Measurements from ENCODE around the gene EPB41. TPM values are rescaled to one million over a fixed set of nuclear protein-coding genes. Genes with fewer than 3 reads are reported as not detected.

EPB41 gene
- total RNA-seq, 1 experiment from 2014 or later: 20.2 TPM

DNA sequence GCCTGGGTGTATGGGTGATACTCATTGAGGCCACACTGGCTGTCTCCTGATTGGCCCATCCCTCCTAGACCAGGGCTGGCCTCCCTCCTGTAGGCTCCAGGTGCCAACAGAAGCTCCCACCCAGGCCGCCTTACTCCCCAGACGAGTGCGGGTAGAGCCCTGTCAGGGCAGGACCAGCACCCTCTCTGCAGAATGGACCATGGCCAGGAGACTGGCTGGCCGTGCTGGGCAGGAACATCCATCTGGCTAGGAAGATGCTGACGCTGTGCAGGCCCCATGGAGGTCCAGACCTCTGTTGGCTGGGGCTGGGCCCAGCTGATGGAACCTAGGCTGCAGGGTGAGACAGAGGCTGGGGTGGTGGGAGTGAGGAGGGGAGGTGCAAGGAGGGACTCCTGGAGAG, 25.0 kb upstream of the EPB41 start:
- in situ Hi-C loops (cut with HindIII; ENCODE audit: low pct_unique_long_range_greater_than_20kb, low sequenced_read_pairs) (no loop called here), intact Hi-C loops (cut with micrococcal nuclease; ENCODE audit: unreplicated experiment) (no loop called here)
- Histone ChIP-seq H3K36me3 (ENCODE audit: control insufficient read depth, insufficient read depth, low read length) (no peaks in the 10 kb centered on the region; the same call in 1 of the 2 replicates), H3K4me3 (ENCODE audit: low read depth in 2 of 2, low read length in 2 of 2) (no peak overlapping the region), H3K4me1 (ENCODE audit: control insufficient read depth, insufficient read depth, low read length) (peaks cover 12% of the 10 kb centered on the region), H3K9me3 (ENCODE audit: control insufficient read depth, insufficient read depth, low read depth, low read length) (no peaks in the 10 kb centered on the region), H3K27me3 (ENCODE audit: control insufficient read depth, insufficient read depth, low read length) (no peaks in the 10 kb centered on the region), H3K27ac (ENCODE audit: low read length) (no peak overlapping the region)
- no peak for ATAC-seq
- ChIA-PET POLR2A (interaction anchor here (0.6 kb wide), 1 partner anchor 116 kb away, joined by 4 read pairs; no protein-coding TSS in a partner anchor), CTCF (no interaction called here)
- DNase-seq (ENCODE audit: low read depth, low spot score): no peak
- no TSS peak for BruUV-seq (replicated peaks)
- TF ChIP-seq SIN3A (IDR thresholded peaks at IDR 0.05; ENCODE audit: borderline replicate concordance, insufficient read depth, low read depth, low read length) (no peak), POLR2AphosphoS5 (IDR thresholded peaks at IDR 0.05; ENCODE audit: low read depth, low read length) (no peak), TCF7L2 (IDR thresholded peaks at IDR 0.05; ENCODE audit: low read depth, low read length) (no peak)
- TF ChIP-seq, protein P1, sequence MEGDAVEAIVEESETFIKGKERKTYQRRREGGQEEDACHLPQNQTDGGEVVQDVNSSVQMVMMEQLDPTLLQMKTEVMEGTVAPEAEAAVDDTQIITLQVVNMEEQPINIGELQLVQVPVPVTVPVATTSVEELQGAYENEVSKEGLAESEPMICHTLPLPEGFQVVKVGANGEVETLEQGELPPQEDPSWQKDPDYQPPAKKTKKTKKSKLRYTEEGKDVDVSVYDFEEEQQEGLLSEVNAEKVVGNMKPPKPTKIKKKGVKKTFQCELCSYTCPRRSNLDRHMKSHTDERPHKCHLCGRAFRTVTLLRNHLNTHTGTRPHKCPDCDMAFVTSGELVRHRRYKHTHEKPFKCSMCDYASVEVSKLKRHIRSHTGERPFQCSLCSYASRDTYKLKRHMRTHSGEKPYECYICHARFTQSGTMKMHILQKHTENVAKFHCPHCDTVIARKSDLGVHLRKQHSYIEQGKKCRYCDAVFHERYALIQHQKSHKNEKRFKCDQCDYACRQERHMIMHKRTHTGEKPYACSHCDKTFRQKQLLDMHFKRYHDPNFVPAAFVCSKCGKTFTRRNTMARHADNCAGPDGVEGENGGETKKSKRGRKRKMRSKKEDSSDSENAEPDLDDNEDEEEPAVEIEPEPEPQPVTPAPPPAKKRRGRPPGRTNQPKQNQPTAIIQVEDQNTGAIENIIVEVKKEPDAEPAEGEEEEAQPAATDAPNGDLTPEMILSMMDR (IDR thresholded peaks at IDR 0.05): no peak
- TF ChIP-seq, protein P2, sequence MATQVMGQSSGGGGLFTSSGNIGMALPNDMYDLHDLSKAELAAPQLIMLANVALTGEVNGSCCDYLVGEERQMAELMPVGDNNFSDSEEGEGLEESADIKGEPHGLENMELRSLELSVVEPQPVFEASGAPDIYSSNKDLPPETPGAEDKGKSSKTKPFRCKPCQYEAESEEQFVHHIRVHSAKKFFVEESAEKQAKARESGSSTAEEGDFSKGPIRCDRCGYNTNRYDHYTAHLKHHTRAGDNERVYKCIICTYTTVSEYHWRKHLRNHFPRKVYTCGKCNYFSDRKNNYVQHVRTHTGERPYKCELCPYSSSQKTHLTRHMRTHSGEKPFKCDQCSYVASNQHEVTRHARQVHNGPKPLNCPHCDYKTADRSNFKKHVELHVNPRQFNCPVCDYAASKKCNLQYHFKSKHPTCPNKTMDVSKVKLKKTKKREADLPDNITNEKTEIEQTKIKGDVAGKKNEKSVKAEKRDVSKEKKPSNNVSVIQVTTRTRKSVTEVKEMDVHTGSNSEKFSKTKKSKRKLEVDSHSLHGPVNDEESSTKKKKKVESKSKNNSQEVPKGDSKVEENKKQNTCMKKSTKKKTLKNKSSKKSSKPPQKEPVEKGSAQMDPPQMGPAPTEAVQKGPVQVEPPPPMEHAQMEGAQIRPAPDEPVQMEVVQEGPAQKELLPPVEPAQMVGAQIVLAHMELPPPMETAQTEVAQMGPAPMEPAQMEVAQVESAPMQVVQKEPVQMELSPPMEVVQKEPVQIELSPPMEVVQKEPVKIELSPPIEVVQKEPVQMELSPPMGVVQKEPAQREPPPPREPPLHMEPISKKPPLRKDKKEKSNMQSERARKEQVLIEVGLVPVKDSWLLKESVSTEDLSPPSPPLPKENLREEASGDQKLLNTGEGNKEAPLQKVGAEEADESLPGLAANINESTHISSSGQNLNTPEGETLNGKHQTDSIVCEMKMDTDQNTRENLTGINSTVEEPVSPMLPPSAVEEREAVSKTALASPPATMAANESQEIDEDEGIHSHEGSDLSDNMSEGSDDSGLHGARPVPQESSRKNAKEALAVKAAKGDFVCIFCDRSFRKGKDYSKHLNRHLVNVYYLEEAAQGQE (IDR thresholded peaks at IDR 0.05; ENCODE audit: insufficient read depth in 1 of 2, low read depth in 2 of 2, low read length in 1 of 2): no peak

DNA sequence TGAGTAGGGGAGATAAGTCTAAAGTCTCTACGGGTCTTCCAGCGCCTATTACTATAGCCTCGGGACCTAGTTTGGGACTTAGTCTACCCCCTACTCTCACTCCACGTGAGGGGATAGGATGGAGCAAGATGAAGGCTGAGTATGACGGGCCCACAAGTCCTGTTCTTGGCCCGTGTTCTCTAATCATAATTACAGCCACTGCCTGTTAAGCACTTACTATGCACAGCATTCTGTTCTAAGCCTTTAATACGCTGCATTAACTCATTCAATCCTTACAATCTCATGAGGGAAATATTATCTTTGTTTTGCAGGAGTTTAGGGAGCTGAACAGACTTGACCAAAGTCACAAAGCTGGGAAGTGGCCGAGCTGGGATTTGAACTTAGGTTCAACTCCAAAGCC, 23.9 kb upstream of the EPB41 start:
- no TSS peak for BruUV-seq (replicated peaks)
- TF ChIP-seq, protein P1 (IDR thresholded peaks at IDR 0.05): no peak
- TF ChIP-seq, protein P2 (IDR thresholded peaks at IDR 0.05; ENCODE audit: insufficient read depth in 1 of 2, low read depth in 2 of 2, low read length in 1 of 2): no peak
- TF ChIP-seq POLR2AphosphoS5 (IDR thresholded peaks at IDR 0.05; ENCODE audit: low read depth, low read length) (no peak), SIN3A (IDR thresholded peaks at IDR 0.05; ENCODE audit: borderline replicate concordance, insufficient read depth, low read depth, low read length) (no peak), TCF7L2 (IDR thresholded peaks at IDR 0.05; ENCODE audit: low read depth, low read length) (no peak)
- H3K4me3 ChIP-seq (ENCODE audit: low read depth in 2 of 2, low read length in 2 of 2): no peak overlapping the region
- in situ Hi-C loops (cut with HindIII; ENCODE audit: low pct_unique_long_range_greater_than_20kb, low sequenced_read_pairs) (no loop called here), intact Hi-C loops (cut with micrococcal nuclease; ENCODE audit: unreplicated experiment) (no loop called here)
- POLR2A ChIA-PET: no interaction called here
- H3K9me3 ChIP-seq (ENCODE audit: control insufficient read depth, insufficient read depth, low read depth, low read length): no peaks in the 10 kb centered on the region
- DNase-seq (ENCODE audit: low read depth, low spot score) (no peak), ATAC-seq (no peak)
- no peak overlapping the region for H3K27ac ChIP-seq (ENCODE audit: low read length)
- no peaks in the 10 kb centered on the region for H3K27me3 ChIP-seq (ENCODE audit: control insufficient read depth, insufficient read depth, low read length)
- H3K4me1 ChIP-seq (ENCODE audit: control insufficient read depth, insufficient read depth, low read length): peaks cover 4% of the 10 kb centered on the region; the same call in 1 of the 2 replicates
- CTCF ChIA-PET: interaction anchor here (1.0 kb wide), 1 partner anchor 234 kb away, joined by 3 read pairs; no protein-coding TSS in a partner anchor
- no peaks in the 10 kb centered on the region; the same call in 1 of the 2 replicates for H3K36me3 ChIP-seq (ENCODE audit: control insufficient read depth, insufficient read depth, low read length)
